ENCODE data around the gene NKAIN2. TPM values are rescaled to one million over a fixed set of nuclear protein-coding genes. Genes with fewer than 3 reads are reported as not detected.

NKAIN2 gene
- total RNA-seq, 2 donors from 2014 or later, result not detected

DNA sequence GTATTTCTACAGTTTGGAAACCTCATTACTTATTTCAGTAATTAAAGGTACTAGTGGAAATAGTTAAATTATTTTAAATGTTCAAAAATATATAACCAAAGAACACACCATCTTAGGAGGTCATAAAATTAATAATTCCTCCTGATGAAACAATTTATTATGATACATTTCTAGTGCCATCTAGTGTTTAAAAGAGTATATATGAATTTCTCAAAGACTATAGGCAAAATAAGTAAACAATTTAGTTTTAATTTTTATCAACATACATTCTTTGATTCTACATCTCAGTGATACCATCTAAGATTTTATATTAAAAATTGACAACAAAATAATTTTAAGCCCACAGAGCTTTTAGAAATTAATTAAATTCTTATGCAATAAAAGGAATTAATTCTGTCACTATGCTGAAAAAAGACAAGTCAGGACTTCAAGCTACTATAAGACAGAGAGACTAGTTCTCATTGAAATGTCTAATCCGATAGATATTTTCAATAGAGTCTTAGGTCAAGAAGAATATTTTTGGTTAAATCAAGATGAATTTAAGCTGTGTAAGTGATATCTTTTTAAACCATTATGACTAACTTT is 1050.8 kb downstream of the NKAIN2 start:
- Mint-ChIP-seq H3K9me3 (peaks cover 5% of the 10 kb centered on the region), H3K4me3 (no peak overlapping the region), H3K4me1 (no peaks in the 10 kb centered on the region), H3K27ac (no peak overlapping the region), H3K36me3 (ENCODE audit: low read depth) (no peaks in the 10 kb centered on the region), H3K27me3 (peaks cover 6% of the 10 kb centered on the region)
- no peak for ATAC-seq (replicated peaks)

GRCh38 chr6:124857746-124858145 is 1054.1 kb downstream of the NKAIN2 start:
- ATAC-seq (replicated peaks), result no peak
- Mint-ChIP-seq H3K4me3 (no peak overlapping the region), H3K4me1 (no peaks in the 10 kb centered on the region), H3K27ac (no peak overlapping the region), H3K9me3 (no peaks in the 10 kb centered on the region), H3K27me3 (no peaks in the 10 kb centered on the region), H3K36me3 (ENCODE audit: low read depth) (no peaks in the 10 kb centered on the region)

DNA sequence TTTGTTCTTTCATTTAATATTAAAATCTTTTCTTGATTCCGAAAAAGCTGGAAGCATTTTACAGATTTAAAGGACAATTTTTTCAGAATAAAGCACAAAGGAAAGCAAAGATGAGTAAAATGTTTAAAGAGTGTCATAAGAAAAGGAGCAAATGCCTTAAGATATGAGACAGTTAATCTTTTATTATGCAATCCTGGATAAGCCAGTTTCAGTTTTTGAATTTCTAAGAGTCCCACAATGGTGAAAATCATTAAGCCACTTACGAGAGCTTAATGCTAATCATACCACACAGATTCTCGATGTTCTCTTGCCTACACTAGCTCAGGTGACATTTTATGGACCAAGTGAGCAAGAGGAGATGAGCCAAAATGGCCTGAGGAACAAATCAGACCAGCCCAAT is 1054.9 kb downstream of the NKAIN2 start:
- Mint-ChIP-seq H3K9me3 (no peaks in the 10 kb centered on the region), H3K4me3 (no peak overlapping the region), H3K36me3 (ENCODE audit: low read depth) (no peaks in the 10 kb centered on the region), H3K27me3 (peaks cover 6% of the 10 kb centered on the region), H3K27ac (no peak overlapping the region), H3K4me1 (no peaks in the 10 kb centered on the region)
- no peak for ATAC-seq (replicated peaks)

DNA sequence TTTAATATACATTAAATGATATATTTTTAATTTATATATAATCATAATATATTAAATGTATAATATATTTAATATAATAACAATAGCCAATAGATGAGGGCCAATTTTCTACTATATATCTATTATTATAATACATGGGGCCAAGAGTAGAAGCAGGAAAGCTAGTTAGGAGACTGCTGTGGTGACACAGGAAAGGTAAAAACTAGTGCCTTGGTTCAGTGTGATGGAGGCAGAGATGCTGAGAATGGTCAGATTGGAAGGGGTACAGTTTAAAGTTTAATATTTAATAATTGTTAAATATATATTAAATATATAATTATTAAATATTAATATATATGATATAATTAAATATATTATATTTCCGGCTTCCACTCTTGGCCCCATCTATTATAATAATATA is 1055.7 kb downstream of the NKAIN2 start:
- peaks cover 6% of the 10 kb centered on the region for H3K27me3 Mint-ChIP-seq
- no peaks in the 10 kb centered on the region for H3K9me3 Mint-ChIP-seq
- H3K27ac Mint-ChIP-seq, result no peak overlapping the region
- ATAC-seq (replicated peaks), result no peak
- no peaks in the 10 kb centered on the region for H3K4me1 Mint-ChIP-seq
- no peaks in the 10 kb centered on the region for H3K36me3 Mint-ChIP-seq (ENCODE audit: low read depth)
- H3K4me3 Mint-ChIP-seq, result no peak overlapping the region

GRCh38 chr6:124866040-124866439 is 1062.4 kb downstream of the NKAIN2 start:
- Mint-ChIP-seq H3K4me1 (no peaks in the 10 kb centered on the region), H3K9me3 (no peaks in the 10 kb centered on the region), H3K27ac (no peak overlapping the region), H3K36me3 (ENCODE audit: low read depth) (no peaks in the 10 kb centered on the region), H3K4me3 (no peak overlapping the region), H3K27me3 (peaks cover 6% of the 10 kb centered on the region)
- ATAC-seq (replicated peaks), result no peak

- H3K9me3 Mint-ChIP-seq, result no peaks in the 10 kb centered on the region
- H3K36me3 Mint-ChIP-seq (ENCODE audit: low read depth), result no peaks in the 10 kb centered on the region
- H3K4me1 Mint-ChIP-seq, result no peaks in the 10 kb centered on the region
- no peak overlapping the region for H3K27ac Mint-ChIP-seq
- H3K27me3 Mint-ChIP-seq, result peaks cover 6% of the 10 kb centered on the region
- ATAC-seq (replicated peaks), result no peak
- H3K4me3 Mint-ChIP-seq, result no peak overlapping the region
These were observed 1063.5 kb downstream of the NKAIN2 start for GRCh38 chr6:124867121-124867520.

- no peaks in the 10 kb centered on the region for H3K9me3 Mint-ChIP-seq
- H3K27me3 Mint-ChIP-seq, result no peaks in the 10 kb centered on the region
- H3K4me3 Mint-ChIP-seq, result no peak overlapping the region
- H3K36me3 Mint-ChIP-seq (ENCODE audit: low read depth), result no peaks in the 10 kb centered on the region
- no peak overlapping the region for H3K27ac Mint-ChIP-seq
- no peaks in the 10 kb centered on the region for H3K4me1 Mint-ChIP-seq
- no peak for ATAC-seq (replicated peaks)
These were observed 1064.8 kb downstream of the NKAIN2 start for GRCh38 chr6:124868481-124868880.

- Mint-ChIP-seq H3K9me3 (no peaks in the 10 kb centered on the region), H3K4me1 (no peaks in the 10 kb centered on the region), H3K27ac (no peak overlapping the region), H3K36me3 (ENCODE audit: low read depth) (no peaks in the 10 kb centered on the region), H3K4me3 (no peak overlapping the region), H3K27me3 (no peaks in the 10 kb centered on the region)
- ATAC-seq (replicated peaks), result no peak
These were observed 1065.8 kb downstream of the NKAIN2 start for GRCh38 chr6:124869416-124869815.

- no peaks in the 10 kb centered on the region for H3K4me1 Mint-ChIP-seq
- H3K36me3 Mint-ChIP-seq (ENCODE audit: low read depth), result no peaks in the 10 kb centered on the region
- no peaks in the 10 kb centered on the region for H3K27me3 Mint-ChIP-seq
- H3K4me3 Mint-ChIP-seq, result no peak overlapping the region
- H3K27ac Mint-ChIP-seq, result no peak overlapping the region
- ATAC-seq (replicated peaks), result no peak
- H3K9me3 Mint-ChIP-seq, result no peaks in the 10 kb centered on the region
These were observed 1067.2 kb downstream of the NKAIN2 start for GRCh38 chr6:124870611-124871459.

GRCh38 chr6:124872361-124873065 is 1068.8 kb downstream of the NKAIN2 start:
- ATAC-seq (replicated peaks), result no peak
- H3K36me3 Mint-ChIP-seq (ENCODE audit: low read depth), result no peaks in the 10 kb centered on the region
- H3K27me3 Mint-ChIP-seq, result no peaks in the 10 kb centered on the region
- no peaks in the 10 kb centered on the region for H3K4me1 Mint-ChIP-seq
- H3K9me3 Mint-ChIP-seq, result no peaks in the 10 kb centered on the region
- no peak overlapping the region for H3K27ac Mint-ChIP-seq
- no peak overlapping the region for H3K4me3 Mint-ChIP-seq

GRCh38 chr6:124873066-124873410 is 1069.4 kb downstream of the NKAIN2 start:
- Mint-ChIP-seq H3K4me3 (no peak overlapping the region), H3K36me3 (ENCODE audit: low read depth) (no peaks in the 10 kb centered on the region)

More at GRCh38 chr6:124873066-124873410, 1069.4 kb downstream of the NKAIN2 start:
- Mint-ChIP-seq H3K27ac (no peak overlapping the region), H3K4me1 (no peaks in the 10 kb centered on the region), H3K9me3 (no peaks in the 10 kb centered on the region), H3K27me3 (no peaks in the 10 kb centered on the region)
- ATAC-seq (replicated peaks), result no peak

Other genes starting within 250 kb of the NKAIN2 start
- not detected for gene TRDN, start 166.9 kb upstream of the NKAIN2 start, total RNA-seq

All from activated T-helper 17 cell treated with anti-CD3 and anti-CD28 coated beads, Interleukin-2, amount 50 U/mL, for 72 hours (primary cell).